ENCODE measurements around the gene CEACAM19.
"Not testable (repeated sequence)": the region's sequence is repeated elsewhere in the genome, so short reads cannot be mapped to it uniquely, and the experiment has no call there.

CEACAM19 gene

GRCh38 chr19:44671400-44671799, at the start of gene CEACAM19:
CEACAM19 (plus strand) TSS chr19:44671482; CDS start chr19:44671932, 450 bp downstream.
- in situ Hi-C loops (cut with HindIII; ENCODE audit: low sequenced_read_pairs), result no loop called here

GRCh38 chr19:44623080-44623479, 48.2 kb upstream of the CEACAM19 start:
- in situ Hi-C loops (cut with HindIII; ENCODE audit: low sequenced_read_pairs), result no loop called here

DNA sequence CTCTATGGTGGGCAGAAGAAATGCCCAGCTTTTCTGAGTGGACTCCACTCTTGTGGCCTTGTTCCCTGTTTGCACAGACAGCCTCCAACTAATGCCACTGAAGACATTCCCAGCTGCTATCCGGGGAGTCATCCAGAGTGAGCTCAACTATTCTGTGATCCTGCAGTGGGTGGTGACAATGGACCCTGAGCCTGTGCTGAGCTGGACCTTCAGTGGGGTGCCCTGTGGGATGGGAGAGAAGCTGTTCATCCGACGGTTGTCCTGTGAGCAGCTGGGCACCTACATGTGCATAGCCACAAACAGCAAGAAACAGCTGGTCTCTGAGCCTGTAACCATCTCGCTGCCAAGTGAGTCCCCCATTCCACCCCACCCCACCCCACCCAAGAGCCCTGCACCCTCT, 47.7 kb upstream of the CEACAM19 start:
- in situ Hi-C loops (cut with HindIII; ENCODE audit: low sequenced_read_pairs), result no loop called here

DNA sequence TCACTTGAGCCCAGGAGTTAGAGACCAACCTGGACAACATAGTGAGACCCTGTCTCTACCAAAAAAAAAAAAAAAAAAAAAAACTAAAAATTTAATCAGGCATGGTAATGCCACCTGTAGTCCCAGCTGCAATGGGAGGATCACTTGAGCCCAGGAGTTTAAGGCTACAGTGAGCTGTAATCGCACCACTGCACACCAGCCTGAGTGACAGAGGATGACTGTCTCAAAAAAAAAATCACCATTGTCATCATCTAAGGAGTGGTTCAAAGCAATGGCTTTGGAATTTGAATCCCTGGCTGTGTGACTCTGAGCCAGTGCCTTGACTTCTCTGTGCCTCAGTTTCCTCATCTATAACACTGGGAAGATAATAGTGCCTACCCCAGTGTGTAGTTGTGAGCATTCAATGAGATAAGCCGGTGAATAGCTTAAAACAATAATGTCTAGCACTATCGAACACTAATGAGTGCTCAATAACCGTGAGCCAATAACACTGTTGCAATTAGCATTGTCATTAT, 46.4 kb upstream of the CEACAM19 start:
- in situ Hi-C loops (cut with HindIII; ENCODE audit: low sequenced_read_pairs), result no loop called here

GRCh38 chr19:44625637-44626036, 45.6 kb upstream of the CEACAM19 start:
- in situ Hi-C loops (cut with HindIII; ENCODE audit: low sequenced_read_pairs), result not testable (repeated sequence)

GRCh38 chr19:44626048-44626624, 45.1 kb upstream of the CEACAM19 start:
- in situ Hi-C loops (cut with HindIII; ENCODE audit: low sequenced_read_pairs), result no loop called here

GRCh38 chr19:44627631-44628030, 43.7 kb upstream of the CEACAM19 start:
- in situ Hi-C loops (cut with HindIII; ENCODE audit: low sequenced_read_pairs), result no loop called here

GRCh38 chr19:44628793-44629192, 42.5 kb upstream of the CEACAM19 start:
- in situ Hi-C loops (cut with HindIII; ENCODE audit: low sequenced_read_pairs), result no loop called here

- in situ Hi-C loops (cut with HindIII; ENCODE audit: low sequenced_read_pairs), result not testable (repeated sequence)
Measured at GRCh38 chr19:44631611-44632010, 39.7 kb upstream of the CEACAM19 start.

GRCh38 chr19:44634058-44634457, 37.2 kb upstream of the CEACAM19 start:
- in situ Hi-C loops (cut with HindIII; ENCODE audit: low sequenced_read_pairs), result not testable (repeated sequence)

DNA sequence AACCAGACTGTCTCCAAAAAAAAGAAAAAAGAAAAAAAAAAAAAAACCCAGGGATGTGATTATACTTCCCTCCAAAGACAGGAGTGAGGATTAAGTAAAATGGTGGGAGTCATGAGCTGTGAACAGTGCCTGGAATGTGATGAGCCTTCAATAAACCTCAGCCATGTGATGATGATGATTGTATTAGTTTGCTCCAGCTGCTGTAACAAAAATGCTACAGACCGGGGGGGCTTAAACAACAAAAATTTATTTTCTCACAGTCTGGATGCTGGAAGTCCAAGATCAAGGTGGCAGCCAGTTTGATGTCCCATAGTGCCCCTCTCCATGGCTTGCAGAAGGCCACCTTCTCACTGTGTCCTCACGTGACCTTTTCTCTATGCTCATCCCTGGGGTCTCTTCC, 36.5 kb upstream of the CEACAM19 start:
- in situ Hi-C loops (cut with HindIII; ENCODE audit: low sequenced_read_pairs), result no loop called here

GRCh38 chr19:44635581-44636438, 35.5 kb upstream of the CEACAM19 start:
- in situ Hi-C loops (cut with HindIII; ENCODE audit: low sequenced_read_pairs), result no loop called here

DNA sequence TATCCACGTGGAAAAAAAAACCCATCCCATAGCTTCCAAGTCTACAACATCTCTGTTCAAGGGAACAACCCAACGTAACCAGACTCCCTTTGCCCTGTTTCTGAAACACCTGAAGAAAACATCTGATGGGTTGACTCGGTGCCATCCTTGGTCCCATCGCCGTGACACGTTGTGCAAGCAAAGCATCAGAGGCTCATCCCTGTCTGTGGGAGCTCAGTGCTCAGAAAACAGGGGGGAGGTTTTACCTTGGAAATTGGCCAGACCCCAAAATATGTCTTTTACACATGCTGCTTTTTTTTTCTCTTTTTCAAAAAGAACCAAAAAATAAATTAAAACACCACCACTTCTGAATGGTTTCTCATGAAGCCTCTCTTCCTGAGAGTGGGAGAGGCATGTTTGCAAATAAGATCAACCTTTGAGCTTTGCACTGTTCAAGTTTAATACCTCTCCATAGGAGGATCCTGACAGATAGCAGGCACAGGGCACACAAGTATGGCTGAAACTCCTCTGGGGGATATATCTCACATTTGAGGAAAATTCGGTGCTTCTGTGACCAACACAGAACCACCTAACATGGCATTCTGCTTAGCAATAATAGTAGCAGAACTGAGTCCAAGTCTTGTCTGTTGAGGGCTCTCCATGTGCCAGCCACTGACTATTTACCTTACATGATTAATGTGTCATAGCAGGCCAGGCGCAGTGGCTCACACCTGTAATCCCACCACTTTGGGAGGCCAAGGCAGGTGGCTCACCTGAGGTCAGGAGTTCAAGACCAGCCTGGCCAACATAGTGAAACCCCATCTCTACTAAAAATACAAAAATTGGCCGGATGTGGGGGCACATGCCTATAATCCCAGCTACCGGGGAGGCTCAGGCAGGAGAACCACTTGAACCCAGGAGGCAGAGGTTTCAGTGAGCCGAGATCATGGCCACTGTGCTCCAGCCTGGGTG, 34.6 kb upstream of the CEACAM19 start:
- in situ Hi-C loops (cut with HindIII; ENCODE audit: low sequenced_read_pairs), result no loop called here

DNA sequence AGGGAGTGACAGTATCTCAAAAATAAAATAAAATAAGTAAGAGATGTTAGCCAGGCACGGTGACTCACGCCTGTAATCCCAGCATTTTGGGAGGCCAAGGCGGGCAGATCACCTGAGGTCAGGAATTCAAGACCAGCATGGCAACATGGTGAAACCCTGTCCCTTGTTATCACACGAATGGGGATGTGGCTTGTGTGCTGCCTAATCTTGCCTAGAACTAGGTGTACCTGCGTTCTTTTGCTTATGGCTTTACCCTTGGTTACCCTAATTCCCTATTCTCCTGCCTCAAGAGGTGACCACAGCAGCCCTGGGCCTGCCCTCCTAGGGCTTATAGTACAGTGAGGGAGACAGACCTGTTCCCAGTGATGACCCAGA, 33.9 kb upstream of the CEACAM19 start:
- in situ Hi-C loops (cut with HindIII; ENCODE audit: low sequenced_read_pairs), result no loop called here

GRCh38 chr19:44640518-44640917, 30.8 kb upstream of the CEACAM19 start:
- in situ Hi-C loops (cut with HindIII; ENCODE audit: low sequenced_read_pairs), result loop anchor here (5.0 kb wide), 1 partner anchor 63 kb away; no protein-coding TSS in a partner anchor

DNA sequence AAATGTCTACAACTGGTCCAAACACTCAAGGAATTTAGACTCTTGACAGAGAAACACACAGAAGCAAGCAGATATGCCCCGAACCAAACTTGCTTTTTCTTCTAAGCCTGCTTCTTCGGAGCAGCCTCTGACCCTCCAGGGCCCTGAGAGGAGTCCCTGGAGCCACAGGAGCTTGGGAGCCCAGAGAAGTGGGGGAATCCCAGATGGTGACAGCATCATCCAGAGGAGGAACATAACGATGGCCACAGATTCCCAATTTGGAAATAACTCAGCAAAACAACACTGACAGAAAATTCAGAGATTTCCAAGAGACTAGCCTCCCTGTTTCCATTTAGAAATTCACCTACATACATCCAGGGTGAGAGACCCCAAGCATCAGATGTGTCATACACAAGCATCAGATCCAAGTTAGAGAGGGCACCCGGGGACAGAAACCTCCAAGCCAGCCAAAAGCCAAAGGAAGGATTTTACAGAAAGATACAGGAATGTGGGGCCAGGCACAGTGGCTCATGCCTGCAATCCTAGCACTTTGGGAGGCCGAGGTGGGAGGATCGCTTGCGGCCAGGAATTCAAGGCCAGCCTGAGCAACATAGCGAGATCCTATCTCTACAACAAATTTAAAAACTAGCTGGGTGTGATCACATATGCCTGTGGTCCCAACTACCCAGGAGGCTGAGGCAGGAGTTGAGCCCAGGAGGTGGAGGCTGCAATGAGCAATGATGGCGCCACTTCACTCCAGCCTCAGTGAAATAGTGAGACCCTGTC, 29.6 kb upstream of the CEACAM19 start:
- in situ Hi-C loops (cut with HindIII; ENCODE audit: low sequenced_read_pairs), result loop anchor here (5.0 kb wide), 1 partner anchor 64 kb away; no protein-coding TSS in a partner anchor

DNA sequence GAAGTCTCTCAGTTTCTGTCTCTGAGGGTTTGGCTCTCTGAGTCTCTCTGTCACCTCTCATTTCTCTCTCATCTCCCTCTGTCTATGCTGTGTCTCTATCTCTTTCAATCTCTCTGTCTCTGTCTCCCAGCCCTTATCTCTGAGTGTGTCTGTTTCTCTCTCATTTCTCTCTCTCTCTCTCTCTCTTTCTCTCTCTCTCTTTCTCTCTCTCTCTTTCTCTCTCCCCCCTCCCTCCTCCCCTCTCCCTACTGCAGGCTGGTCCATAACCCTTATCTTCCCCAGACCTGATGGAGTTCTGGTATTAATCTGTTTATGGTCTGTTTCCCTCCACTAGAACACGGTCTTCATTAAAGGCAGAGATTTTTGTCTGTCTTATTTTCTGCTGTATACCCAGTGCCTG, 28.9 kb upstream of the CEACAM19 start:
- in situ Hi-C loops (cut with HindIII; ENCODE audit: low sequenced_read_pairs), result loop anchor here (5.0 kb wide), 1 partner anchor 65 kb away; no protein-coding TSS in a partner anchor

DNA sequence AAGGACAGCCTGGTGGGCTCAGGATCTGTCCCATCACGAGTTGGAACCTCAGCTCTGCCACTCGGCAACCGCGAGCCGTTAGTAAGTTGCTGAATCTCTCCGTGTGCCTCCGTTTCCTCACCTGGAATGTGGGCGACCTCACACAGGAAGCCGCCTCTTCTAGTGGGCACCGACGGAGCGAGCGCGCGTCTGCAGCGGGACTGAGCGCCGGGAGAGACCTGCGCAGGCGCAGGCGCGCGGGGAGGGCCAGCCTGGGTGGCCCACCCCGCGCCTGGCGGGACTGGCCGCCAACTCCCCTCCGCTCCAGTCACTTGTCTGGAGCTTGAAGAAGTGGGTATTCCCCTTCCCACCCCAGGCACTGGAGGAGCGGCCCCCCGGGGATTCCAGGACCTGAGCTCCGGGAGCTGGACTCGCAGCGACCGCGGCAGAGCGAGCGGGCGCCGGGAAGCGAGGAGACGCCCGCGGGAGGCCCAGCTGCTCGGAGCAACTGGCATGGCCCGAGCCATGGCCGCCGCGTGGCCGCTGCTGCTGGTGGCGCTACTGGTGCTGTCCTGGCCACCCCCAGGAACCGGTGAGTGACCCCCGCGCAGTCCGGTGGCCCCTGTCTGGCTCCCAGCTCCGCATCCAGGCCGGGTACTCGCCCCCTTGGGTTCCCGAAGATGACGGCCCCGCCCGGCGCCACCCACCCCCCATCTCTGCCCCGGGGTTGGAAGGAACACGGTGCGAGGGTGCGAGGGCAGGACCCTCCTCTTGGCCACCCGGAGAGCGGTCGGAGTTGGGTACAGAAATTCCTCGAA, 27.5 kb upstream of the CEACAM19 start, which contains the start of gene PVR:
TSS of gene PVR (plus strand) at position 306 of the 797 bp plus-strand sequence. CDS start at position 493, 187 bp downstream.
- in situ Hi-C loops (cut with HindIII; ENCODE audit: low sequenced_read_pairs), result loop anchor here (5.0 kb wide), 1 partner anchor 67 kb away; no protein-coding TSS in a partner anchor

DNA sequence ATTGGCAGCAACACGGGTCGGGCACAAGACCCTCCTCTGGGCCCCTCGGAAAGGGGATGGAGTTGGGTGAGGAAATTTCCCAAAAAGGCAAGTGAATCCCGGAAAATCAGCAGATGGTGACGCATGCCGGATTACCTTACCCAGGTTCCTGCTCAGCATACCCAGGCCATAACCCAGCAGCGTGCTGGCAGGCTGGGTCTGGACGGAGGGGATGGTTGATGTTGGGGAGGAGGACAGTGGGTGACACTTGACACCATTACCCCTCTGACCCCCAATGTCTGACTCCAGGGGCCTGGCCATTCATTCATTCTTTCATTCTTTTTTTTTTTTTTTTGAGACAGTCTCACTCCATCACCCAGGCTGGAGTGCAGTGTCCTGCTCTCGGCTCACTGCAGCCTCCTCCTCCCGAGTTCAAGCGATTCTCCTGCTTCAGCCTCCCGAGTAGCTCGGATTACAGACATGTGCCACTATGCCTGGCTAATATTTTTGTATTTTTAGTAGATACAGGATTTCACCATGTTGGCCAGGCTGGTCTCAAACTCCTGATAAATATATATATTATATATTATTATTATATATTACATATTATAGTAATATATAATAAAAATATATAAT, 26.8 kb upstream of the CEACAM19 start:
- in situ Hi-C loops (cut with HindIII; ENCODE audit: low sequenced_read_pairs), result loop anchor here (5.0 kb wide), 1 partner anchor 67 kb away; no protein-coding TSS in a partner anchor
